Ishikawa (cell line): ENCODE results near the gene CUEDC1.

ENCODE experiments used
- CEBPB ChIP-seq: IDR thresholded peaks from 2 replicates; pipeline ENCODE4 v1.6.1; 2012
- CREB1 ChIP-seq: IDR thresholded peaks from 2 replicates; pipeline ENCODE4 v1.6.1; 2012; ENCODE audit warnings: low read depth
- EGR1 ChIP-seq: IDR thresholded peaks from 2 replicates; pipeline ENCODE4 v1.6.1; 2012
- EP300 ChIP-seq: IDR thresholded peaks from 2 replicates; pipeline ENCODE4 v1.6.1; 2012; ENCODE audit warnings: borderline replicate concordance
- FOXM1 ChIP-seq: IDR thresholded peaks from 2 replicates; pipeline ENCODE4 v1.6.1; 2012; ENCODE audit warnings: low read depth, borderline replicate concordance
- MAX ChIP-seq: IDR thresholded peaks from 2 replicates; pipeline ENCODE4 v1.6.1; 2012
- NFIC ChIP-seq: IDR thresholded peaks from 2 replicates; pipeline ENCODE4 v1.6.1; 2012
- RAD21 ChIP-seq: IDR thresholded peaks from 2 replicates; pipeline ENCODE4 v1.6.1; 2012; ENCODE audit warnings: low read depth
- TAF1 ChIP-seq: IDR thresholded peaks from 2 replicates; pipeline ENCODE4 v1.6.1; 2012; ENCODE audit warnings: low read depth, mild to moderate bottlenecking
- TCF12 ChIP-seq: IDR thresholded peaks from 2 replicates; pipeline ENCODE4 v1.6.1; 2012; ENCODE audit warnings: low read depth
- TEAD4 ChIP-seq: IDR thresholded peaks from 2 replicates; pipeline ENCODE4 v1.6.1; 2012
- YY1 ChIP-seq: IDR thresholded peaks from 2 replicates; pipeline ENCODE4 v1.6.1; 2012; ENCODE audit warnings: low read depth
- ZBTB7A ChIP-seq: IDR thresholded peaks from 2 replicates; pipeline ENCODE4 v1.6.1; 2012; ENCODE audit warnings: low read depth
- TF ChIP-seq, protein P1 (sequence below): IDR thresholded peaks from 2 replicates; pipeline ENCODE4 v1.6.1; 2012; ENCODE audit warnings: low read depth, mild to moderate bottlenecking
- TF ChIP-seq, protein P2 (sequence below): IDR thresholded peaks from 2 replicates; pipeline ENCODE4 v1.6.1; 2012

Gene CUEDC1

DNA sequence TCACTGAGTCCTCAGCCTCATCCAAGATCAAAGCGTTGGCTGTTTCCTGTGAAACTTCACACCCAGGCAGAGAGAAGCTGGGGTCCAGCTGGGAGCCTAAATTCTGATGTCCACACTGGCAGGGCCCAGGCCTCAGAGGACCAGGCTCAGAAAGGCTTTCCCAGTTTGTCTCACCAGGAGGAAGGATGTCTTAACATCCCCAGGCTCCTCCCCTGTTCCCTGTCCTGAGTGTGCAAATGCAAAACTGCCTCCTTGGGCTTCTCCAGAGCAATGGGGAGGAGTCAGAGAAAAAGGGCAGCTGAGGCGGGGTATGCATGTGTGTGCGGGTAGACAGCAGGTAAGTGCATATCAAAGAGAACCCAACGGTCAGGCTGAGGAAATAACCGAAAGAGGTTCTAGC lies 45.7 kb downstream of the CUEDC1 start:
- no peak for TF ChIP-seq TEAD4
- TF ChIP-seq TAF1, result no peak
- TF ChIP-seq RAD21, result no peak
- TF ChIP-seq EGR1, result no peak
- TF ChIP-seq, protein P1, sequence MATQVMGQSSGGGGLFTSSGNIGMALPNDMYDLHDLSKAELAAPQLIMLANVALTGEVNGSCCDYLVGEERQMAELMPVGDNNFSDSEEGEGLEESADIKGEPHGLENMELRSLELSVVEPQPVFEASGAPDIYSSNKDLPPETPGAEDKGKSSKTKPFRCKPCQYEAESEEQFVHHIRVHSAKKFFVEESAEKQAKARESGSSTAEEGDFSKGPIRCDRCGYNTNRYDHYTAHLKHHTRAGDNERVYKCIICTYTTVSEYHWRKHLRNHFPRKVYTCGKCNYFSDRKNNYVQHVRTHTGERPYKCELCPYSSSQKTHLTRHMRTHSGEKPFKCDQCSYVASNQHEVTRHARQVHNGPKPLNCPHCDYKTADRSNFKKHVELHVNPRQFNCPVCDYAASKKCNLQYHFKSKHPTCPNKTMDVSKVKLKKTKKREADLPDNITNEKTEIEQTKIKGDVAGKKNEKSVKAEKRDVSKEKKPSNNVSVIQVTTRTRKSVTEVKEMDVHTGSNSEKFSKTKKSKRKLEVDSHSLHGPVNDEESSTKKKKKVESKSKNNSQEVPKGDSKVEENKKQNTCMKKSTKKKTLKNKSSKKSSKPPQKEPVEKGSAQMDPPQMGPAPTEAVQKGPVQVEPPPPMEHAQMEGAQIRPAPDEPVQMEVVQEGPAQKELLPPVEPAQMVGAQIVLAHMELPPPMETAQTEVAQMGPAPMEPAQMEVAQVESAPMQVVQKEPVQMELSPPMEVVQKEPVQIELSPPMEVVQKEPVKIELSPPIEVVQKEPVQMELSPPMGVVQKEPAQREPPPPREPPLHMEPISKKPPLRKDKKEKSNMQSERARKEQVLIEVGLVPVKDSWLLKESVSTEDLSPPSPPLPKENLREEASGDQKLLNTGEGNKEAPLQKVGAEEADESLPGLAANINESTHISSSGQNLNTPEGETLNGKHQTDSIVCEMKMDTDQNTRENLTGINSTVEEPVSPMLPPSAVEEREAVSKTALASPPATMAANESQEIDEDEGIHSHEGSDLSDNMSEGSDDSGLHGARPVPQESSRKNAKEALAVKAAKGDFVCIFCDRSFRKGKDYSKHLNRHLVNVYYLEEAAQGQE, result no peak
- no peak for TF ChIP-seq YY1
- TF ChIP-seq, protein P2, sequence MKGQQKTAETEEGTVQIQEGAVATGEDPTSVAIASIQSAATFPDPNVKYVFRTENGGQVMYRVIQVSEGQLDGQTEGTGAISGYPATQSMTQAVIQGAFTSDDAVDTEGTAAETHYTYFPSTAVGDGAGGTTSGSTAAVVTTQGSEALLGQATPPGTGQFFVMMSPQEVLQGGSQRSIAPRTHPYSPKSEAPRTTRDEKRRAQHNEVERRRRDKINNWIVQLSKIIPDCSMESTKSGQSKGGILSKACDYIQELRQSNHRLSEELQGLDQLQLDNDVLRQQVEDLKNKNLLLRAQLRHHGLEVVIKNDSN, result no peak
- TF ChIP-seq EP300, result no peak
- TF ChIP-seq TCF12, result no peak
- no peak for TF ChIP-seq MAX
- no peak for TF ChIP-seq CREB1
- no peak for TF ChIP-seq CEBPB
- no peak for TF ChIP-seq ZBTB7A
- no peak for TF ChIP-seq NFIC
- no peak for TF ChIP-seq FOXM1

GRCh38 chr17:57908278-57908677 lies 46.9 kb downstream of the CUEDC1 start:
- TF ChIP-seq FOXM1 (no peak), CREB1 (no peak), MAX (no peak), RAD21 (no peak), CEBPB (no peak), TCF12 (no peak), NFIC (no peak), ZBTB7A (no peak), TEAD4 (no peak), YY1 (no peak), EP300 (no peak), EGR1 (no peak), TAF1 (no peak)
- TF ChIP-seq, protein P1, result no peak
- TF ChIP-seq, protein P2, result no peak

- TF ChIP-seq EP300 (no peak), NFIC (no peak), MAX (no peak), CEBPB (no peak), EGR1 (no peak), YY1 (no peak), FOXM1 (no peak), TAF1 (no peak), TCF12 (no peak), CREB1 (no peak), RAD21 (no peak; the same call in 1 of the 2 replicates)
- TF ChIP-seq, protein P1, result no peak
- TF ChIP-seq, protein P2, result no peak
Measured at GRCh38 chr17:57906910-57907309, 48.3 kb downstream of the CUEDC1 start.
